NCI-H1930 (cell line): Measurements from ENCODE around the gene MGAT5B.
"Not testable (repeated sequence)": the region's sequence is repeated elsewhere in the genome, so short reads cannot be mapped to it uniquely, and the experiment has no call there.

Experiments used
- DNase-seq, 2 experiments: peaks; one replicate each; lab custom pipeline; 2025; lab: John Stamatoyannopoulos, UW

Gene MGAT5B

GRCh38 chr17:76868176-76868668 lies at the start of gene MGAT5B:
TSS of gene MGAT5B (plus strand) at chr17:76868404. CDS start at chr17:76869030, 626 bp downstream.
- peak; percentile 73 to 87 for DNase-seq

GRCh38 chr17:76820039-76820438 lies 48.2 kb upstream of the MGAT5B start:
- no peak for DNase-seq

GRCh38 chr17:76820561-76820960 lies 47.6 kb upstream of the MGAT5B start:
- no peak for DNase-seq

- no peak for DNase-seq
Observed at GRCh38 chr17:76822184-76822778, 45.9 kb upstream of the MGAT5B start.

- DNase-seq, result no peak
Observed at GRCh38 chr17:76824093-76824492, 44.1 kb upstream of the MGAT5B start.

GRCh38 chr17:76826330-76827068 lies 41.7 kb upstream of the MGAT5B start:
- DNase-seq, result no peak

GRCh38 chr17:76827736-76828135 lies 40.5 kb upstream of the MGAT5B start:
- DNase-seq, result no peak

- DNase-seq, result no peak
Observed at GRCh38 chr17:76830987-76831715, 37.1 kb upstream of the MGAT5B start.

- no peak for DNase-seq
Observed at GRCh38 chr17:76833034-76833644, 35.1 kb upstream of the MGAT5B start.

- no peak for DNase-seq
Observed at GRCh38 chr17:76833747-76834146, 34.5 kb upstream of the MGAT5B start.

GRCh38 chr17:76834870-76835269 lies 33.3 kb upstream of the MGAT5B start:
- no peak for DNase-seq

- no peak for DNase-seq
Observed at GRCh38 chr17:76840443-76840767, 27.8 kb upstream of the MGAT5B start.

GRCh38 chr17:76840884-76841775 lies 27.1 kb upstream of the MGAT5B start:
- no peak for DNase-seq

- no peak for DNase-seq
Observed at GRCh38 chr17:76841776-76842405, 26.3 kb upstream of the MGAT5B start.

- not testable (repeated sequence) for DNase-seq
Observed at GRCh38 chr17:76843068-76843467, 25.1 kb upstream of the MGAT5B start.

- no peak for DNase-seq
Observed at GRCh38 chr17:76843703-76844484, 24.3 kb upstream of the MGAT5B start.

GRCh38 chr17:76844485-76844829 lies 23.7 kb upstream of the MGAT5B start:
- no peak for DNase-seq

- no peak for DNase-seq
Observed at GRCh38 chr17:76844846-76845245, 23.4 kb upstream of the MGAT5B start.

GRCh38 chr17:76845541-76846017 lies 22.6 kb upstream of the MGAT5B start:
- no peak for DNase-seq

GRCh38 chr17:76847031-76847430 lies 21.2 kb upstream of the MGAT5B start:
- DNase-seq, result no peak
